DMS153 (cell line): ENCODE results near the gene DSTN.

Experiments
- DNase-seq: peaks from one replicate; lab custom pipeline; 2025; lab: John Stamatoyannopoulos, UW

Gene DSTN

DNA sequence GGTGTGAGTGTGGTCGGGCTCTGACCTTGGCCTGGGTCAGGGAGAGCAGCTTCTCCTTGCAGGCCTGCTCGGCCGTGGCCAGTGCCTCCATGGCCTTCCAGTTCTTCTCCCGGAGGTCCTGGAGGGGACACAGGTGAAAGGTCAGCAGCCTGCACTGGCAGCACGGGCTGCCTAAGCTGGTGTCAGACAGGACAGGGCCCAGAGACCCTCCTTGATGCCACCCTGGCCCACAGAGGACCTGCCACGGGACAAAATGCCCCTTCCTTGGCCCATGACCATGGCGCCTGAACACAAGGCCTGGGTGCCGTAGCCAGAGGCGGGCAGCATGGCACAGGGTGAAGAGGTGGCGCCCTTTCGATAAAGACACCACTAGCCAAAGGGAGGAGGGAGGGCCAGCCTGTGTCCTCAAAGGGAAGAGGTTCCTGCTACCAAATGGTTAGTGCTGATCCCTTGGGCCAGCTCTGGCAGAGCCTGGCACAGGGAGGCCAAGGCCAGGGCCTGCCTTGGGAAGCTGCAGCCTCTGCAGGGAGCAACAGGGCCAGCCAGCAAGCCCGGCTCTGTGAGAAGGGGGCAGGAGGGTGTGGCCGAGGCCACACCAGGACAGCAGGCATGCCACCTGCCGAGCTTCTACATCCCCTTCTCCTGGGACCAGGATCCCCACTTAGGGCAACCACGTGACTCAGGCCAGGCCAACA, 54.8 kb downstream of the DSTN start:
- DNase-seq = no peak

DNA sequence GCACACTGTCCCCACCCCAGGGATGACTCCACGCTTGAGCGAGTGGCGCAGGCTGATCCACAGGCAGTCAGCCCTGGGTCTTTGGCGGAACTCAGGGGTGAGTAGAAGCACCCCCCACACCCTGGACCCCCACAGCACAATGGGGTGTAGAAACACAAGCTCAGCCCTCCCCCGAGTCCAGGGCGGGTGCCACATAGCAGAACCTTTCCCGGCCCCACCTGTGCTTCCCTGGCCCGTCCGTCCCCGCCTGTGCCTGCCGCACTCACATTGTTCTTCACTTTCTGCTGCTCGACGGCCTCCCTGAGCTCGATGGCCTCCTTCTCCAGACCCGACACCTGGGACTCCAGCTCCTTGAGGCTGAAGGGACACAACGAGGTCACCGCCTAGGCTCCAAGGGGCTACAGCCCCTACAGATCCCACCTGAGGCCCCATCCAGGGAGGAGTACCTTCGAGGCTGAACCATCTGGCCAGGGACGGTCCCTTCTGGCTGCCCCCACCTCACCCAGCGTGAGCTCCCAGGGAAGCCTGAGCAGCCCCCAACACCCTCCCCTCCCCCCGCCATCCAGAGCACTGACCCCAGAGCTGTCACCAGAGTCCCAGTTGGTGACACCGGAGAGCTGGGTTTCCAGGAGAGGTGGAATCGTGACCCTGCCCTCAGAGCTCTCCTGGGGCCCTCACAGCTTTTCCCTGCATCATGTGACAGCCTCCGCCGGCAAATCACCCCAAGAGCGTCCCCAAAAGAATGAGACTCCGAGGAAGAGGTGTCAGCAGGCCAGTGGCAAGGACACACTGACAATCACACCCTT, 55.6 kb downstream of the DSTN start:
- DNase-seq = no peak

- no peak for DNase-seq
Measured at GRCh38 chr20:17626217-17627007, 56.5 kb downstream of the DSTN start.

- DNase-seq = no peak
Measured at GRCh38 chr20:17627101-17627955, 57.5 kb downstream of the DSTN start.

DNA sequence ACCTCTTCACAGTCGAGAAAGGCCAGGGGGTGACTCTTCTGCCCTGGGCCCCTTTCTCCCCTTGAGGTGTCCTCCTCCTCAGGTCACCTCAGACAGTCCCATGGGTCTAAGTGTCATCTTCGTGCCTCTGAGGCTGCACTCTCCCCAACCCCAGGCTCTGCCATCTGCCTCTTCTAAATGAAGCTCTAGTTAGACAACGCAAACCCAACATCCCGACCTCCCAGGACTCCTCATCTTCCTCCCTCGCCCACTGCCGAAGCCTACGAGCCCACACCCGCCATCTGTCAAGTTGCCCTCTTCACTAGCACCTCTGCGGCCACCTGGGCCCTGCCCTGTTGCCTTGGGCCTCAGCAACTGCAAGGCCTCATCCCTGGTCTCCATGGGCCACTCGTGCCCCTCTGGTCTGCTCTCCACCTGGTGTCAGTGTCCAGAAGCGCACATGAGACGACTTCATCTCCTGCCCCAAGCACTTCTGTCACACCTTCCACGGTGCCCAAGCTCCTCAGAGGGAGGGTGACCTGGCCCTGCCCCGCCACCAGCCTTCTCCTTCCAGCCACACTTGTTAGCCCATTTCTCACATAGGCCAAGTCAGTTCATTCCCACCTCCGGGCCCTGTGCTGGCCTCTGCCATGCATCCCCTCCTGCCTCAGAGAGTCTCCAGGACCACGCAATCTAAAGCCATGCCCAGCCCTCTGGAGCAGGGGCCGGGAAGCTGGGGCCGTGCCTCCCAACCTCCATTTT, 58.4 kb downstream of the DSTN start:
- DNase-seq = no peak

- no peak for DNase-seq
Measured at GRCh38 chr20:17629025-17629424, 59.1 kb downstream of the DSTN start.

DNA sequence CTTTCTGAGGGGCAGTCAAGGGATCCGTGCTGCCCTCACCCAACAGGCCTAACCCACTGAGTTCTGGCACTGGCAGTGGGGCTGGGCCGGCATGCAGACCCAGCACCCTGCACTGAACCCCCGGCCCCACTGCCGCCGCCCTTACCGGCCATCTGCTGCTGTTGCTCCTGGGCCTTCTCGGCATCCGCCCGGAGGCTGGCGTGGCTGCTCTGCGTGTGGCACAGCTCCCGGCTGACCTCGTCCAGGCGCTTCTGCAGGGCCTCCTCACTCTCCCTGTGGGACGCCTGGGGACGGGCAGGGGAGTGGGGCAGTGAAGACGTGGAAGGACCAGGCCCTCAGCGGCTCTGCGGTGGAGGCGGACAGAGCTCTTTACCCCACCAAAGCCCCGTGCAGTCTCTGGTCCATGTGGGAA, 59.8 kb downstream of the DSTN start:
- DNase-seq = no peak

GRCh38 chr20:17630151-17630805, 60.4 kb downstream of the DSTN start:
- DNase-seq = no peak

DNA sequence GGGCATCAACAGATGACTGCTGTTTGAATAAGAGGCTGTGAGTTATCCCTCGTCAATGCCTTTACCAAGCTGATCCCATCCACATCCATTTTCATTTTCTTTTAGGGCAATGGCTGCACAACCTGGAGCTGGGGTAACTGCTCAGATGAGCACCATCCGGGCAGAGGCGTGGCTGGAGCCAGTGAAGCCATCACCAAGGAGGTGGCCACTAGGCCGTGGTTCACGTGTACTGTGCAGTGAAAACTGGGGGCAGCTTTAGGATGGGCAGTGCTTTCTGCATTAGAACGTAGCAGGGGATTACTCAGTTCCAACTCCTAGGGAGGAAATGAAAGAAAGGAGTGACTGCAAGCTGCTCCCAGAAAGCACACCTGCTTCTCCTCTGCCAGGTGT, 60.9 kb downstream of the DSTN start:
- DNase-seq = no peak

GRCh38 chr20:17631576-17632319, 61.9 kb downstream of the DSTN start:
- no peak for DNase-seq

- no peak for DNase-seq
Measured at GRCh38 chr20:17633221-17633849, 63.5 kb downstream of the DSTN start.

GRCh38 chr20:17633850-17634500, 64.1 kb downstream of the DSTN start:
- no peak for DNase-seq

GRCh38 chr20:17634661-17635331, 64.9 kb downstream of the DSTN start:
- no peak for DNase-seq

DNA sequence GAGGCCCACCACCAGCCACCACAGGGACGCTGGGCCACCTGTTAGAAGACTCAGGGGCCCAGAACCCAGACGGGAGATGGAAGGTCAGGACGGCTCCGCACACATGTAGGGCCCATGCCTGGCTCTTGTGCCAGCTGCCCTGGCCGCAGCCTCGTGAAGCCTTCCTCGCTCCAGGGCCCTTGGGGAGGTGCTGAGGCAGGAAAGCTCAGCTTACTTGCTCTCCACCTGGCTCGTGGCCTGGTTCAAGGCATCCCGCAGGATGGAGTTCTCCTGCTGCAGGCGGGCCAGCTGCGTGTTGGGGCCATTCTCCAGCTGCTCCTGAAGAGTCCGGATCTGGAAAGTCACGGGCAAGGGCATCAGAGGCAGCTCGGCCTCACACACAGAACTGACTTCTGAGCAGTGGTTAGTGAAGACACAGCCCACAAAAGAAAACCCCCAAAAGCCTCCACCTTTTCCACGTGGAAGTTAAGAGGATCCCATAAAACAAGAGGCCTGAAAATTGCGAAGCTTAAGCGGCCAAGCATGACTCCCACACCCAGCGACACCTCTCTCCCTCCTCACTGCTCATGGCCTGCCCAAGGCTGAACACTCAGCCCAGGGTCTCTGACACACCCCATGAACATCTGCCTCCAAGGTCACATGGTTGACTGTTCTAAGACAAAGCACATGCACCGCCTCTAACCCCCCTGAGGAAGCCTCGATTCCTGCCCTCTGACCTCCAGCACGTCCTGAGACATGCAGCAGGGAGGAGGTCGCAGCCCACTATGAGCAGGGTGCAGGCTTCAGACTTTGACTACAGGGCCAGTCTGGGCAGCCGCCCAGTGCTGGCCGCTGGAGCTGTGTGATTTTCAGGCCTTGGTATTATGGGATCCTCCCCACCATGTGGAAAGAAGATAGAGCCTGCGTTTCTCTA, 65.7 kb downstream of the DSTN start:
- DNase-seq = no peak

DNA sequence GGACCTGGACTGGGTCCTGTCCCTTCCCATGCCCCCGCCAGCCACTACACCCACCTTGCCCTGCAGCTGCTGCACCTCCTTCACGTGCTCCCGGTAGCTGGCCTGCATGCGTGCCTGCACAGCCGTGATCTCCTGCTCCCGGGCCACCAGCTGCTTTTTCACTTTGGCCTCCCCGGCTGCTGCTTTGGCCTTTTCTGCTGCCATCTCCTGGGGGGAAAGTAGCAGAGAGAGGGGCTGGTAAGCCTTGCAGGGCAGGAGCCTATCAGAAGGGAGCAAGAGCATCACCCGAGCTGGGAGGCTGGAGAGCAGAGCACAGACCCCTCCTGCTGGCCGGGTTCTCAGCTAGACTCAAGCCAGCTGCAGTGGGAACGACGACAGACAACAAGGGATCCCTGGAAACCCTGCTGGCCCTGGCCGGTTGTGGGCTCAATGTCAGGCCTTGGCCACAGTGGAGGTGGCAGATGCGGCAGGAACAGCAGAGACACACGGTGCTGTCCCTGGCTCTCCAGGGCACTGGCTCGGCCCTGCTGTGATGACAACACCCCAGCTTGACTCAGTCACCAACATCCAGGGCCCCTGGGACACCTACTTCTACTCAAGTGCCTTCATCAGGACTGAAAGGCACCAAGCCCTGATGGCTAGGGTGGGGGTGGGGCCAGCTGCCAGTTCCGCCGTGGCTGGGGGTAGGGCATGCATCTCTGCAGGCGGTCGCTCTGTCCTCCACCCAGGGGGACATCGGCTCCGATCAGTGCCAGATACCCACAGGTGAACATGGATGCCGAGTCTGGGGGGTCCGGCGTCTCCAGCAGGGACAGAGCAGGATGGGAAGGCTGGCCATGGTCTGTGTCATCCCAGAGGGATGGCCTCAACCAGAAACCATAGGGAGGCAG, 66.9 kb downstream of the DSTN start:
- DNase-seq = no peak

DNA sequence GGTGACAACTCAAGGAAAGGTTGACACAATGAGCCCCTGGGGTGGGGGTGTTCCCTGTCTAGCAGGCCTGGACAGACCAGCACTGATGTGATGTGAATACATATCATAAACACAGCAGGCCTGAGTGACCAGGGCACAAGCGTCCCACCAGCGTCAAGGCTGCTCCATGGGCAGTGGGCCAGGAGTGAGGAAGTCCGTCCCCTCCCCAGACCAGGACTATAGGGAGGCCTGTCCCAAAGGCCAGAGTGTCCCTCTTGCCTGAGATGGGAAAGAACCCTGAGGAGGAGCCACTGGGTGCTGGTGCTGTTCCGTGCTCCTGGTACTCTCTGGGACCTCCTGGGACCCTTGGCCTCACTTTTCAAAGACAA, 67.5 kb downstream of the DSTN start:
- DNase-seq = no peak
